K562 (cell line): Measurements from ENCODE around the gene ANKRD13B. TPM values are rescaled to one million over a fixed set of nuclear protein-coding genes. Genes with fewer than 3 reads are reported as not detected.
"Not testable (repeated sequence)": the region's sequence is repeated elsewhere in the genome, so short reads cannot be mapped to it uniquely, and the experiment has no call there.

Experiments
- ATAC-seq: fragments of 200-7000 bp; cut with Tn5 transposase; 3 replicates; pipeline ENCODE4 v1.9.1; 2020; ENCODE audit warnings: moderate library complexity
- BruUV-seq: library from RNA; stranded (reverse); fragments of 400-500 nt; replicated peaks from 2 replicates; lab custom pipeline; 2021; lab: Mats Ljungman, UMichigan
- CTCF ChIA-PET: fragments of 300-600 bp; formaldehyde crosslinking; extraction: SDS; loops from one replicate; lab custom pipeline; 2021; ENCODE audit warnings: low intra/inter-chr PET ratio; lab: Yijun Ruan, JAX
- POLR2A ChIA-PET: fragments of 300-600, 350-650 bp; sonication (Branson Sonifier 250); formaldehyde crosslinking; extraction: SDS; loops from one replicate; lab custom pipeline; 2021; ENCODE audit warnings: antibody characterized with exemption, inconsistent platforms; lab: Yijun Ruan, JAX
- DNase-seq, 4 experiments: peaks; one replicate each; pipeline versions ENCODE4 v3.0.0 to v3.0.0-alpha.2; 2011 to 2018; ENCODE audit warnings: low spot score in 3 of 4, mixed read lengths in 3 of 4; ENCODE audit errors: extremely low read depth in 1 of 4
- FAIRE-seq: peaks from 2 replicates; lab custom pipeline; 2011; peaks lifted over from hg19 to GRCh38; lab: Jason Lieb, UNC
- H2AFZ ChIP-seq: 2 replicates; pipeline ENCODE4 v1.6.0; 2011; ENCODE audit warnings: low read depth, low read length, control low read depth, inconsistent platforms
- H3K27ac ChIP-seq: fragments of 200-600 bp; 3 replicates; pipeline ENCODE4 v1.8.0; 2011; ENCODE audit warnings: low read depth, mild to moderate bottlenecking, control low read depth, inconsistent platforms, low read length, moderate library complexity, mixed read lengths; ENCODE audit errors: extremely low read depth
- H3K27me3 ChIP-seq, 2 experiments: fragments of 300-600 bp in 1 of 2; 2 replicates in 1 of 2; 3 replicates in 1 of 2; pipeline versions ENCODE4 v1.6.0 to v1.8.0; 2011; ENCODE audit warnings: inconsistent platforms in 2 of 2, low read length in 2 of 2, mild to moderate bottlenecking in 1 of 2, mixed read lengths in 1 of 2, moderate library complexity in 1 of 2; ENCODE audit not compliant: control insufficient read depth in 2 of 2, insufficient read depth in 2 of 2
- H3K36me3 ChIP-seq: fragments of 300-600 bp; 3 replicates; pipeline ENCODE4 v1.8.0; 2011; ENCODE audit warnings: mild to moderate bottlenecking, low read length, inconsistent platforms; ENCODE audit not compliant: control insufficient read depth, insufficient read depth
- H3K4me1 ChIP-seq, 2 experiments: fragments of 200-600 bp in 1 of 2; replicated peaks in 1 of 2; 2 replicates in 1 of 2; 3 replicates in 1 of 2; pipeline versions ENCODE4 v1.5.1 to v1.8.0; 2011; ENCODE audit warnings: inconsistent platforms in 2 of 2, low read length in 2 of 2, mild to moderate bottlenecking in 1 of 2, mixed read lengths in 1 of 2, moderate library complexity in 1 of 2; ENCODE audit not compliant: control insufficient read depth in 2 of 2, insufficient read depth in 2 of 2
- H3K4me2 ChIP-seq: 2 replicates; pipeline ENCODE4 v1.6.1; 2011; ENCODE audit warnings: low read length, control low read depth, inconsistent platforms, mixed read lengths; ENCODE audit not compliant: insufficient read depth
- H3K4me3 ChIP-seq: fragments of 200-600 bp; sonication (generic), shearing (Covaris generic); 2 replicates; pipeline ENCODE4 v1.5.1; 2016; ENCODE audit warnings: control low read depth, inconsistent platforms
- H3K79me2 ChIP-seq: fragments of 200-600 bp; 3 replicates; pipeline ENCODE4 v1.8.0; 2011; ENCODE audit warnings: low read length, inconsistent platforms; ENCODE audit not compliant: control insufficient read depth, insufficient read depth
- H3K9ac ChIP-seq, 2 experiments: 2 replicates each; pipeline versions ENCODE4 v1.6.0 to v1.6.1; 2011; ENCODE audit warnings: low read depth in 2 of 2, low read length in 2 of 2, control low read depth in 1 of 2, inconsistent platforms in 1 of 2, mild to moderate bottlenecking in 1 of 2, mixed read lengths in 1 of 2; ENCODE audit not compliant: insufficient read depth in 1 of 2
- H3K9me1 ChIP-seq: one replicate; pipeline ENCODE4 v1.6.0; 2011; ENCODE audit warnings: inconsistent platforms, mild to moderate bottlenecking, low read length, moderate library complexity; ENCODE audit not compliant: control insufficient read depth, insufficient read depth
- H3K9me3 ChIP-seq: replicated peaks from 2 replicates; pipeline ENCODE4 v1.5.1; 2011; ENCODE audit warnings: low read depth, low read length, inconsistent platforms; ENCODE audit not compliant: control insufficient read depth, insufficient read depth
- H4K20me1 ChIP-seq: replicated peaks from 2 replicates; pipeline ENCODE4 v1.6.1; 2011; ENCODE audit warnings: low read length, inconsistent platforms, mixed read lengths; ENCODE audit not compliant: control insufficient read depth, insufficient read depth
- CEBPB ChIP-seq: fragments of 450-650 bp; IDR thresholded peaks from 2 replicates; pipeline ENCODE4 v1.6.1; 2016; ENCODE audit warnings: missing genetic modification characterization, missing compliant biosample characterization
- HDAC8 ChIP-seq: fragments of 450-650 bp; IDR thresholded peaks from 2 replicates; pipeline ENCODE4 v1.6.1; 2016; ENCODE audit warnings: mild to moderate bottlenecking, missing genetic modification characterization, moderate library complexity, missing compliant biosample characterization
- HLTF ChIP-seq: fragments of 450-650 bp; IDR thresholded peaks from 2 replicates; pipeline ENCODE4 v1.6.1; 2016
- MTA1 ChIP-seq: fragments of 450-650 bp; IDR thresholded peaks from 2 replicates; pipeline ENCODE4 v1.6.1; 2017; ENCODE audit warnings: borderline replicate concordance
- NCOA6 ChIP-seq: fragments of 450-650 bp; IDR thresholded peaks from 2 replicates; pipeline ENCODE4 v1.6.1; 2017; ENCODE audit warnings: mild to moderate bottlenecking
- ZBTB2 ChIP-seq: fragments of 450-650 bp; IDR thresholded peaks from 2 replicates; pipeline ENCODE4 v1.6.1; 2016; ENCODE audit warnings: antibody characterized with exemption
- ZNF121 ChIP-seq: sonication (generic); formaldehyde crosslinking; conservative IDR thresholded peaks from 2 replicates; pipeline ENCODE4 v1.8.0; 2022; ENCODE audit warnings: missing genetic modification reagents
- ZNF512 ChIP-seq: IDR thresholded peaks from 2 replicates; pipeline ENCODE4 v1.6.1; 2016; ENCODE audit warnings: missing genetic modification characterization, missing compliant biosample characterization
- WGBS: fragments of 100-300 bp; shearing (Covaris generic); methylation state at CpG from one replicate; pipeline ENCODE4 v1.1.6; 2016; ENCODE audit warnings: low coverage, mixed read lengths; ENCODE audit not compliant: insufficient coverage; ENCODE audit errors: missing lambda C conversion rate; 5-methylcytosine and 5-hydroxymethylcytosine counted together
- in situ Hi-C: fragments of 300-500 bp; cut with MboI; formaldehyde crosslinking; loops from 4 replicates; pipeline ENCODE4 v1.15.0; 2018; ENCODE audit warnings: inconsistent platforms, mixed read lengths
- intact Hi-C: fragments of 100-400 bp; cut with micrococcal nuclease; formaldehyde crosslinking; loops from 2 replicates; pipeline ENCODE4 v1.14.2; 2022
- polyA plus RNA-seq, 8 experiments: library from polyadenylated mRNA; depleted of rRNA in 4 of 8; stranded (reverse) in 5 of 8; unstranded in 3 of 8; fragments of >200 nt; fragmentation: Nextera tagmentation in 2 of 8; fragmentation: Illumina TruSeq in 1 of 8; extraction: Ambion mirVana in 2 of 8; extraction: Trizol in 1 of 8; gene quantifications; 2 replicates each; pipeline versions ENCODE4 v1.2.1 to v1.2.3, GENCODE V29; 2011 to 2014; ENCODE audit warnings: inconsistent platforms in 1 of 8, missing spikeins in 1 of 8
- total RNA-seq, 7 experiments: library from RNA; depleted of rRNA in 6 of 7; stranded (reverse); fragments of >200 nt in 6 of 7; fragmentation: Illumina TruSeq in 2 of 7; extraction: Trizol in 2 of 7; gene quantifications; 2 replicates each; pipeline versions ENCODE4 v1.2.1 to v1.2.3, GENCODE V29; 2011 to 2021; ENCODE audit warnings: low replicate concordance in 1 of 7

ANKRD13B gene
- total and polyA plus RNA-seq, 9 of the 15 experiments (the other 6 are each of a cell fraction or from before 2014, with no cell fraction given), result 0.15 to 28.1 (median 4.6) TPM

- H2AFZ ChIP-seq, result no peak overlapping the region
- H3K9me3 ChIP-seq, result no peaks in the 10 kb centered on the region
- no peak overlapping the region for H3K4me2 ChIP-seq
- H3K27me3 ChIP-seq, result peaks cover 10 to 20% of the 10 kb centered on the region in 2 experiments; a peak in 4 of 5 replicates
- BruUV-seq, result no TSS peak
- no peak overlapping the region for H3K27ac ChIP-seq
- TF ChIP-seq ZNF121 (CRISPR knock-in tag), result peak; percentile 36; the same call in 1 of the 2 replicates
- TF ChIP-seq NCOA6, result no peak
- no peak for TF ChIP-seq HDAC8 (tag)
- intact Hi-C loops, result loop anchor here (10.0 kb wide), 1 partner anchor 413 kb away; no protein-coding TSS in a partner anchor
- peaks cover 8 to 13% of the 10 kb centered on the region in 2 experiments; a peak in 4 of 5 replicates for H3K4me1 ChIP-seq
- FAIRE-seq (peak; percentile 23), DNase-seq (no peak), ATAC-seq (no peak)
- H3K9me1 ChIP-seq, result no peaks in the 10 kb centered on the region
- H3K4me3 ChIP-seq, result no peak overlapping the region
- no peaks in the 10 kb centered on the region for H3K36me3 ChIP-seq
- H4K20me1 ChIP-seq, result peaks cover 19% of the 10 kb centered on the region
- in situ Hi-C loops, result no loop called here
- CTCF ChIA-PET, result no interaction called here
- H3K9ac ChIP-seq, result no peak overlapping the region
- H3K79me2 ChIP-seq, result no peaks in the 10 kb centered on the region
- POLR2A ChIA-PET, result no interaction called here
These were observed 35.2 kb upstream of the ANKRD13B start for GRCh38 chr17:29557739-29558116.

GRCh38 chr17:29558139-29558538 lies 34.8 kb upstream of the ANKRD13B start:
- BruUV-seq, CTCF ChIA-PET, H3K4me2 ChIP-seq, H3K9me1 ChIP-seq, H3K9me3 ChIP-seq, H3K79me2 ChIP-seq, in situ Hi-C loops, H3K36me3 ChIP-seq, FAIRE-seq, H3K4me3 ChIP-seq, DNase-seq, POLR2A ChIA-PET, H3K27ac ChIP-seq, H2AFZ ChIP-seq, ATAC-seq, H3K9ac ChIP-seq: not testable (repeated sequence)
- Histone ChIP-seq H3K4me1 (peaks cover 8 to 14% of the 10 kb centered on the region in 2 experiments; a peak in 4 of 5 replicates), H3K27me3 (peaks cover 10 to 20% of the 10 kb centered on the region in 2 experiments; a peak in 4 of 5 replicates), H4K20me1 (peaks cover 19% of the 10 kb centered on the region)
- 26% methylated on average over 4 of the region's 5 CpGs for WGBS
- intact Hi-C loops, result loop anchor here (10.0 kb wide), 1 partner anchor 413 kb away; no protein-coding TSS in a partner anchor
- 0 out of 2 replicates have a peak, but pooled peaks have one; percentile 26 for TF ChIP-seq MTA1
- 0 out of 2 replicates have a peak, but pooled peaks have one; percentile 21 for TF ChIP-seq ZBTB2
- peak; percentile 99 for TF ChIP-seq ZNF512 (tag)
- 0 out of 2 replicates have a peak, but pooled peaks have one; percentile 31 for TF ChIP-seq HLTF
- TF ChIP-seq CEBPB, result 0 out of 2 replicates have a peak, but pooled peaks have one; percentile 20
